HUES6 (cell line): ENCODE results near the gene ITPR2.

Experiments
- H3K27ac ChIP-seq: 2 replicates; pipeline ENCODE4 v1.7.0; 2013; ENCODE audit warnings: low read depth, mild to moderate bottlenecking, low read length, inconsistent platforms
- H3K27me3 ChIP-seq: 2 replicates; pipeline ENCODE4 v1.6.1; 2013; ENCODE audit warnings: low read length; ENCODE audit not compliant: control insufficient read depth, insufficient read depth
- H3K36me3 ChIP-seq: 2 replicates; pipeline ENCODE4 v1.6.1; 2013; ENCODE audit warnings: low read length; ENCODE audit not compliant: control insufficient read depth, insufficient read depth
- H3K4me1 ChIP-seq: 2 replicates; pipeline ENCODE4 v1.6.1; 2013; ENCODE audit warnings: low read length; ENCODE audit not compliant: control insufficient read depth, insufficient read depth
- H3K4me3 ChIP-seq: 2 replicates; pipeline ENCODE4 v1.5.1; 2013; ENCODE audit warnings: low read depth, low read length
- H3K9ac ChIP-seq: one replicate; pipeline ENCODE4 v1.6.1; 2013; ENCODE audit warnings: mild to moderate bottlenecking, low read length
- H3K9me3 ChIP-seq: 2 replicates; pipeline ENCODE4 v1.6.1; 2013; ENCODE audit warnings: low read depth, low read length; ENCODE audit not compliant: control insufficient read depth, insufficient read depth

ITPR2 gene

GRCh38 chr12:26341491-26341890 is 491.5 kb downstream of the ITPR2 start:
- Histone ChIP-seq H3K9ac (no peak overlapping the region), H3K4me1 (peaks cover 17% of the 10 kb centered on the region), H3K4me3 (no peak overlapping the region), H3K36me3 (no peaks in the 10 kb centered on the region), H3K27me3 (no peaks in the 10 kb centered on the region), H3K9me3 (no peaks in the 10 kb centered on the region), H3K27ac (no peak overlapping the region)

- Histone ChIP-seq H3K36me3 (no peaks in the 10 kb centered on the region), H3K9me3 (no peaks in the 10 kb centered on the region), H3K27me3 (no peaks in the 10 kb centered on the region), H3K4me1 (peaks cover 17% of the 10 kb centered on the region), H3K9ac (no peak overlapping the region), H3K27ac (no peak overlapping the region), H3K4me3 (no peak overlapping the region)
Measured at GRCh38 chr12:26340649-26341048, 492.3 kb downstream of the ITPR2 start.

- Histone ChIP-seq H3K9me3 (no peaks in the 10 kb centered on the region), H3K27ac (no peak overlapping the region), H3K4me1 (peaks cover 17% of the 10 kb centered on the region), H3K27me3 (no peaks in the 10 kb centered on the region), H3K36me3 (no peaks in the 10 kb centered on the region), H3K9ac (no peak overlapping the region), H3K4me3 (no peak overlapping the region)
Measured at GRCh38 chr12:26339976-26340375, 493.0 kb downstream of the ITPR2 start.

- Histone ChIP-seq H3K36me3 (no peaks in the 10 kb centered on the region), H3K9me3 (no peaks in the 10 kb centered on the region), H3K9ac (no peak overlapping the region), H3K4me3 (no peak overlapping the region), H3K4me1 (peaks cover 17% of the 10 kb centered on the region), H3K27ac (no peak overlapping the region), H3K27me3 (no peaks in the 10 kb centered on the region)
Measured at GRCh38 chr12:26338586-26339572, 494.1 kb downstream of the ITPR2 start.

GRCh38 chr12:26335651-26336050 is 497.3 kb downstream of the ITPR2 start:
- no peak overlapping the region for H3K27ac ChIP-seq
- H3K9me3 ChIP-seq: no peaks in the 10 kb centered on the region
- no peak overlapping the region for H3K4me3 ChIP-seq
- no peaks in the 10 kb centered on the region for H3K27me3 ChIP-seq
- H3K36me3 ChIP-seq: no peaks in the 10 kb centered on the region
- no peak overlapping the region for H3K9ac ChIP-seq
- peaks cover 3% of the 10 kb centered on the region; the same call in 1 of the 2 replicates for H3K4me1 ChIP-seq

- Histone ChIP-seq H3K4me1 (no peaks in the 10 kb centered on the region), H3K27ac (no peak overlapping the region), H3K9me3 (no peaks in the 10 kb centered on the region), H3K9ac (no peak overlapping the region), H3K4me3 (no peak overlapping the region), H3K36me3 (no peaks in the 10 kb centered on the region), H3K27me3 (no peaks in the 10 kb centered on the region)
Measured at GRCh38 chr12:26334621-26335124, 498.3 kb downstream of the ITPR2 start.

GRCh38 chr12:26331960-26332359 is 501.0 kb downstream of the ITPR2 start:
- Histone ChIP-seq H3K9me3 (no peaks in the 10 kb centered on the region), H3K27ac (no peak overlapping the region), H3K4me1 (no peaks in the 10 kb centered on the region)

GRCh38 chr12:26331136-26331535 is 501.9 kb downstream of the ITPR2 start:
- H3K9me3 ChIP-seq: no peaks in the 10 kb centered on the region
- no peak overlapping the region for H3K4me3 ChIP-seq
- no peak overlapping the region for H3K27ac ChIP-seq
- H3K4me1 ChIP-seq: no peaks in the 10 kb centered on the region
- H3K9ac ChIP-seq: no peak overlapping the region
- H3K27me3 ChIP-seq: no peaks in the 10 kb centered on the region
- no peaks in the 10 kb centered on the region for H3K36me3 ChIP-seq

More at GRCh38 chr12:26331960-26332359, 501.0 kb downstream of the ITPR2 start:
- H3K4me3 ChIP-seq: no peak overlapping the region
- H3K36me3 ChIP-seq: no peaks in the 10 kb centered on the region
- no peaks in the 10 kb centered on the region for H3K27me3 ChIP-seq
- no peak overlapping the region for H3K9ac ChIP-seq

- no peak overlapping the region for H3K4me3 ChIP-seq
- H3K9me3 ChIP-seq: no peaks in the 10 kb centered on the region
- H3K27ac ChIP-seq: no peak overlapping the region
- H3K27me3 ChIP-seq: no peaks in the 10 kb centered on the region
- H3K4me1 ChIP-seq: no peaks in the 10 kb centered on the region
- no peaks in the 10 kb centered on the region for H3K36me3 ChIP-seq
- H3K9ac ChIP-seq: no peak overlapping the region
Measured at GRCh38 chr12:26327975-26328644, 504.9 kb downstream of the ITPR2 start.

- Histone ChIP-seq H3K27me3 (no peaks in the 10 kb centered on the region), H3K36me3 (no peaks in the 10 kb centered on the region), H3K9ac (no peak overlapping the region), H3K4me3 (no peak overlapping the region), H3K9me3 (no peaks in the 10 kb centered on the region), H3K27ac (no peak overlapping the region), H3K4me1 (no peaks in the 10 kb centered on the region)
Measured at GRCh38 chr12:26323673-26324072, 509.3 kb downstream of the ITPR2 start.

GRCh38 chr12:26319511-26319910 is 513.5 kb downstream of the ITPR2 start:
- Histone ChIP-seq H3K27me3 (no peaks in the 10 kb centered on the region), H3K4me1 (no peaks in the 10 kb centered on the region), H3K4me3 (no peak overlapping the region), H3K27ac (no peak overlapping the region), H3K9ac (no peak overlapping the region), H3K36me3 (no peaks in the 10 kb centered on the region), H3K9me3 (peaks cover 5% of the 10 kb centered on the region; the same call in 1 of the 2 replicates)
